IPS DF 19.7 (cell line): ENCODE data around the gene ABI3BP.

ENCODE experiments used
- DNase-seq: peaks from one replicate; pipeline ENCODE4 v3.0.0-alpha.2; 2013; ENCODE audit warnings: low read depth, low spot score

ABI3BP gene

GRCh38 chr3:100836661-100837060, 156.6 kb downstream of the ABI3BP start:
- DNase-seq: no peak

DNA sequence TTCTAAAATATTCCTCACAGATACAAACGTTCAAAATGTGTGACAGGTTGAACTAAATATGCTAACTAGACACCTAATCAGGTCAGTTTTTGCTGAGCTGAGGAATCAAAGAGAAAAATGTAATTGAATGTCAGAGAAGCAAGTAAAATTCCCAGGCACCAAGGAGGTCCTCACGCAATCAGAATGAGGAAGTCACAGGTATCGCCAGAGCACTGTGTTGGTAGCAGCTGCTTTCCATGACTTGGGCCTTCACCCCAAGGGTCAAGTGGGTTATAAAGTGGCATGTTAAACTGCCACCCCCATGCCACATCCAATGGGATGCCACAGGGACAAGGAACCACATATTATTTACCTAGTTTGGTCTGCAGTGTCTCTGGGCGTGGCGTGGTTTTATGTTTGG, 158.9 kb downstream of the ABI3BP start:
- DNase-seq: no peak

GRCh38 chr3:100833483-100833882, 159.7 kb downstream of the ABI3BP start:
- no peak for DNase-seq

DNA sequence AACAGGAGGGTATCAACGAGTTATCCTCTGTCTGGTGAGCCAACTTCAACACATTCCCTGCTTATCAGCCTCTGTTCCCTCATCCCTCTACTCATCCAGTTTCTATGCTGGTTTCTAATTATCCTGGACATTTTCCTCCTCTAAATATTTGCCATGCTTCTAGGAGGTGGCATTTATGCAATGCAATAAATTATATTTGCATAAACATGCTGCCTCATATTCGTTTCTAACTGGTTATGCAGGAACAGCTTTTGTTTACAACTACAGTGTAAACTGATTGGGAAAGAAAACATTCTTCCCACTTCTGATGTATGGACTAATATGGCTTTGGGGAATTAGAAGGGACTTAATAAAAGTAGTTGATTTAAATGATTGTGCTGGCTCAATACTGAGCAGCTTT, 161.6 kb downstream of the ABI3BP start:
- DNase-seq: no peak

GRCh38 chr3:100830931-100831330, 162.3 kb downstream of the ABI3BP start:
- no peak for DNase-seq

DNA sequence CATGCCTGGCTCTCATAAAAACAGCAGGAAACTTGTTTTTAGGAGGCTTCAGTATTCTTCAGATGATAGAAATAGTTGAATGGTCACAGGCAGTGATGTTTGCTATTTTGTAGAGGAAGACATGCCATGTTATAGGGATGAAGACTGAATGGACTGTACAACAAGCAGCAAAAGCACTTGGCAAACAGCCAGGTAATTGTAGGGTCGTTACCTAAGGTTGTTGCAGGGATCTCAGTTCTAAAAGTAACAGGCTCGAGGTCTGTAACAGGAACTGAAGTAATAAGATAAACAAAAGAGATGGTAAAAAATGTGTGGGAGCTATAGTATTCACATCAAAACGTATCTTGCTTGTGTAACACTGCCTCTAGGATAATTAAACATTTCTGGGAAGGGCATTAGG, 167.6 kb downstream of the ABI3BP start:
- DNase-seq: no peak

GRCh38 chr3:100815583-100815982, 177.6 kb downstream of the ABI3BP start:
- no peak for DNase-seq

DNA sequence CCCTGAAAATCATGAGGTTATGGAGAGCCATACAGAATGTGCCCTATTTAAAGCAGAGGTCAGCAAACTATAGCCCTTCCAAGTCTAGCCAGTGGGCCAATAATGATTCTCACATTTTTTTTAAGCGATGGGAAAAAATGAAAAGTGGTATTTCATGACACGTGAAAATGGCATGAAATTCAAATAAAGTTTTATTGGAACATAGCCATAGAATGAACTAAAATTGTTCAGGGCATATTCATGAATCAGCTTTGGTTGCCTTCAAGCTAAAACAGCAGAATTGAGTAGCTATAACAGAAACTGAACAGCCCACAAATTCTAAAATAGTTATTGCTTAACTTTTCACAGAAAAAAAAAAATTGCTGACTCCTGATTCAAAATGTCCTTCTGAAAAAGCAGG, 179.4 kb downstream of the ABI3BP start:
- no peak for DNase-seq

DNA sequence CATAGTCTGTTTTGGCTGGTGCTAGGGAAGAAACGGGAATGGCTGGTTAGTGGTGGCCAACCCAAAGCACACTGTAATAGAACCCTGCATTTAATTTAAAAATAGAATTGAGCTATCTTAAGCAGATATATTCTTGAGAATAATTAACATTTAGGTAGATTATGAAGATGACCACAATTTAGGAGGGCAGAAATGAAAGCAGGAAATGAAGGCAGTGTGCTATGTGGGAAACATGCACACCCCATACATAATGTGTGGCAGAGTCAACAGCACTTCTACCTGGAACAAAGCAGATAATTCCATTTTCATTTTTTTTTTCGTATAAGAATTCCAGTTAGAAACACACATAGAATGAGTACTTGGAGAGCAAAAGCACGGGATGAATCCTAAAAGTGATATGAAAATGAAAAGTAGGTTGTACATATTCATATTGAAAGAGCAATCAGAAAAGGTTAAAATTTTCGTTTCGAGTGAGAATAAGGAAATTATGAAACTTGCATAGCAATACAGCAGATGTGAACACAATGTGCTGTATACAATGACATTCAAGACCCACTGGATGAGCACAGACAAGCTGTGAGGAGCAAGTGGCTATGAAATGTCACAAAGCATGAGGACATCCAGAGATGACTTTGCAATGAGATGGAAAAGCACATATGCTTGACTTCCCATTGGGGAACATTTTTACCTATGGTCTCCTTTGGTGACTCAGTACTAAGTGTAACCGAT, 181.3 kb downstream of the ABI3BP start:
- DNase-seq: no peak

- DNase-seq: no peak
Measured at GRCh38 chr3:100810671-100811070, 182.6 kb downstream of the ABI3BP start.

DNA sequence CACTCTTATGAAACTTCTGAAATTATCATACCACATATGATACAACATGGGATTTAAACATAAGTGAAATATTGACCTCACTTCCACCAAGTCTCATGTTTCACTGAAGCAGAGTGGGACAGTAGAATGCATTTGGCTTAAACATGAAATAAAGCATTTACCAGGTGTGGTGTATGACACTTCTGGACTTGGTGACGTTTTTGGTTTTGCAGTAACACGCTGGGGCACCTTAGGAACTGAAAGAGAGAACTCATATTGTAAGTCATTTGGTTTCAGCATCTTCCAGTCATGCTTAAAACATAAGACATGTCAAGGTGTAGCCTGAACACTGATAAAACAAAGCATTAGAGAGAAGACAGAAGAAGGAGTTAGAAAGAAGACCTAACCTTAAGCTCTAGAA, 188.6 kb downstream of the ABI3BP start:
- no peak for DNase-seq

DNA sequence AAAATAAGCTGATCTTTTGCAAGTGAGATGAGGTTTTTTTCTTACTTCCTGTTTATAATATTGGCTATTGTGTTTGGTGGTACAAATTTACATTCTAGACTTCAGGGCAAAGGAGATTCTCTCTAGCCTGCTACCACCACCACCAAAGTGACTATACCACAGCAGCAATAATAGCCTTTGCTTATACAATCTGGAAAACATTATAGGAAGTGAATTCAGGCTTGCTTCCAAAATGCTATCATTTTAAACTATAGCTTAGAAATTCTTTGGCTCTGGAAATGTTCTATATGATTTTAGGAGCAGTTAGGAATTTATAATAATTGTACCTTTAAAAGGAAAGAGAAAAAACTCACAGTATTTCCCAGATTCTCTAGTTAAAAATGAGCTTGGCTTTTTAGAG, 189.5 kb downstream of the ABI3BP start:
- DNase-seq: no peak

DNA sequence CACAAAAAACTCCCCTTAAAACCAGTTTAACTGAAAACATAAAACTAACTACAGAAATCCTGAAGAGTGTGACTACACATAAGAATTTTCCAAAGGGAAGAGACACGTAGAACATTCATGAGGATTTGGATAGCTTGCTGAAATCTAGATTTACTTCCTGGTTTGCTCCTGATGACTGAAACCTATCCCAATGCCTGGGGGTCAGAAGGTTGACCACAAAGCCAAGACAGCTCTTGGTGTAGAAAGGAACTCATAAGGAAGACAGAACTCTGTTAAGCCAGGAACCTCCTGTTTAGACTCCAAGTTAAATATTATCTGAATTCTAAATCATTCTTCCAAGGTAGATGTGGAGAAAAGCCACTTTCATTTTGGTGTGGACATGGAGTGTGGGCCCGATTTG, 191.1 kb downstream of the ABI3BP start:
- DNase-seq: no peak

- DNase-seq: no peak
Measured at GRCh38 chr3:100798012-100798411, 195.2 kb downstream of the ABI3BP start.

DNA sequence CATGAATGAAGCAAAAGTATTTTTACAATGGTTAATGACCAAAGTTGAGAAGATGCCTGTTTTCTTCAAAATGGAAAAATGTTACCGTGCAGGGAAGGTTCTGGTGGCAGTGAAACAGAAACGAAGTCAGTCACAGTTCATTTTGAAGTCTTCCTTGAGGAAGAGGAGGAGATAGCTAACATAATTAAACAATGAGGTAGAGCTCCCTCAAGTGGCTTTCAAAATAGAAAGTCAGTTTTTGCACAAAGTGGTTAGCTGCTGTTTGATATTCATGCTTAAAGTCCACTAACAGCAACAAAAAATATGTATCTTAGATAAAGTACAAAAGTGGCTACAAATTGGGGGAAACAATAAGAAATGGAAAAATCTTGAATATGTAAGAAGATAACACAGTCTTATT, 196.7 kb downstream of the ABI3BP start:
- no peak for DNase-seq

DNA sequence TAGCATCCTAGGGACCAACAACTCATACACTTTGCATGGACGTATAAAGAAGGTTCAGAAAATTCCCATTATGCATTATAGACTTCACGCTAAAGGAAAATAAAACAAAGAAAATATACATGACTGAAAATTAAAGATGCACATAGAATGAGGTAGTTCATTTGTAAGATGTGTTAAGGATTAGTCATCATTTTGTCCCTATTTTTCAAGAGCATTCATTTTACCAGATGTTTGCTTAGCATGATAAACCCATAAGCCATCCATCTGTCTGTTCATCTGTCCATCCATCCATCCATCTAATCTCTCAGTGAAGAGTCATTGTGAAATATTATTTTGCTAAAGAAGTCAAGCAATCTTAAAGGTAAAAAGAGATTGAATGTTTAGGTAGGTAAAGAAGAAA, 203.6 kb downstream of the ABI3BP start:
- DNase-seq: no peak

GRCh38 chr3:100783619-100784018, 209.6 kb downstream of the ABI3BP start:
- no peak for DNase-seq

DNA sequence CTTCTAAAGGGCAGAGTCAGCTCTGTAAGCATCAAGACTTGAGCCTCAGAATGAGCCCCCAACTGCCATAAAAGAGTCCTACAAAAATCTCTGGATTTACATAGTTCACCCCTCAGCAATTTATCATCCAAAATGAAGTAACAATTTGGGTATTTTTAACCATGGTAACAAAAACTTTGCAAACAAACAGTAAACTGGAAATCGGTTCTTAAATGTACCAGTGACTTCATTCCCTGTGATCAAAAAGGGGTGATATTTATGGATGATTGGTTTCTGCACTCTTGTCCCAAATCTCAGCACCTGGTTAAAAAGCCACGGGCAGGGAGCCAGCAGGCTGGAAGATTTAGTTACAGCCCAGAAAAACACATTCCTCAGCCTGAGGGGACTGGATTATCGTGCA, 210.3 kb downstream of the ABI3BP start:
- DNase-seq: no peak

DNA sequence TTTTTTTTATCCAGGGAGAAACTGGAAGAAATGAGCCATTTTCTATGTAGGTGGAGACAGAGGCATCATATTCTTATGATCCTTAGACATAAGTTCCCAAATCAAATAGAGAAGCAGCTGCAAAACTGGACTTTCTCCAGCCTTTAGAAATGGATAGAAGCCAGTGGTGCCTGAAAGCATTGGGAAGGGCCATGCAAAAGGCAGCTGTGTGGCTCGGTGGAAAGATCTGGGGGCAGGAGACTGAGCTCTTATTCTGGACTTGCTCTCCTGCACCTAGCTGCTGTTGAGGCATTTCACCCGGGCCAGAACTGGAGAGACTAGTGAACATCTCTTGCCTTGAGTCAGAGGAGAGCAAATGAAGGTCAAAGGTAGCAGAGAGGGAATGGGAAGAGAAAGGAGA, 210.9 kb downstream of the ABI3BP start:
- DNase-seq: no peak

- DNase-seq: no peak
Measured at GRCh38 chr3:100781301-100781700, 211.9 kb downstream of the ABI3BP start.

- no peak for DNase-seq
Measured at GRCh38 chr3:100780071-100780622, 213.1 kb downstream of the ABI3BP start.

DNA sequence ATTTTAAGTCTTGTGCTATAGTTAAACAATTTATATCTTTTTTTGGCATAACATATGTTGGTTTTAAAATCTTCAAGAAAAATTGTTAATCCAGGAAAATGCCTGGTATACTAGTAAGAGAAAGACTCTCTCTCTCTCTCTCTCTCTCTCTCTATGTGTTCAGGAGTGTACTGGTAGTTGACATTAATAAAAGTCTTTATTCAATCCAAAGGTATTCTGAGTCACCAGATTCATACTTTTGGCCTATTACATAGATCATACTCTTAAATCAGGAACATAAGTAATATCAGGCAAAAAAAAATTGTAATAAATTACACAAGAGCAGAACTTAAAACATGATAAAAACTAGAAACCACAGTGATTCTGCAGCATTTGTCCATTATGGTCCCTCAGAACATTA, 213.7 kb downstream of the ABI3BP start:
- no peak for DNase-seq

GRCh38 chr3:100777271-100777670, 215.9 kb downstream of the ABI3BP start:
- DNase-seq: no peak

DNA sequence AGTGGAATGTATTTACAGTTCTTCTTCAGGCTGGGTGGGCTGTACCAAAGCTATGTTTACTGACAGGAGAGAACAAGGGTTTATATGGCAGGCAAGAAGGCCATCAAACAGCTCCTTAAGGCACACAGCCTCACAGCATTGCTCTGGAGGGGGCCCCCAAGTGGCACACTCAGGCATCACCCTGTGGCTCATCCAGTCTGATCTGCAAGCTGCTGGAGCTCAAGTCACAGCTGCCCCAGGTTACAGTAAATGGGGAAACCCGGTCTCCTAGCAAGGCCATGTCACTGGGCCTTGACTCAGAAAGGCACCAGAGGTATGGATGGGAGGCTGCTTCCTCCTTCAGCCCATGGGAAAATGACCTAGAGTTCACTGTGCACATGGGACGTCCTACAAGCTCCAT, 216.5 kb downstream of the ABI3BP start:
- no peak for DNase-seq
